GM21360 (cell line): ENCODE results near the gene DTD2.

Experiments used
- ATAC-seq: cut with Tn5 transposase; IDR thresholded peaks from one replicate; pipeline ENCODE4 v1.9.1; 2021; ENCODE audit warnings: mild to moderate bottlenecking, moderate library complexity; ENCODE audit not compliant: unreplicated experiment

DTD2 gene

DNA sequence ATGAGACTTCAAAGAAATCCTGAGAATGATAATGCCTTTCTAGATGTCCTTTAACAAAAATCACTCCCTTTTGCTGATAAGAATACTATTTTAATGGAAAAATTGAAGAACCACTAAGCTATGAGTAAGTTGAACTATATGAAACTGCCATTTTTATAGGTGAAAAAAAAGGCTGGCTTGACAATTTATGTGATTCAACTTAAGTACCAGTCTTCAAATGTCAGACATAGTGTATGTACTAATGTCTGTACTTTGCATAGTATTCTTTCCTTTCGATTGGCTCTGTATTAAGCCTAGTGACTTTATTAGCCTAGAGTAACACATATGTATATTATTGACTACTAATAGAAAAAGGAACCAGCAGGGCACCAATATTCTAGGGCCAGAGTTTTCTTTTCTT, 48.9 kb downstream of the DTD2 start:
- ATAC-seq, result no peak

DNA sequence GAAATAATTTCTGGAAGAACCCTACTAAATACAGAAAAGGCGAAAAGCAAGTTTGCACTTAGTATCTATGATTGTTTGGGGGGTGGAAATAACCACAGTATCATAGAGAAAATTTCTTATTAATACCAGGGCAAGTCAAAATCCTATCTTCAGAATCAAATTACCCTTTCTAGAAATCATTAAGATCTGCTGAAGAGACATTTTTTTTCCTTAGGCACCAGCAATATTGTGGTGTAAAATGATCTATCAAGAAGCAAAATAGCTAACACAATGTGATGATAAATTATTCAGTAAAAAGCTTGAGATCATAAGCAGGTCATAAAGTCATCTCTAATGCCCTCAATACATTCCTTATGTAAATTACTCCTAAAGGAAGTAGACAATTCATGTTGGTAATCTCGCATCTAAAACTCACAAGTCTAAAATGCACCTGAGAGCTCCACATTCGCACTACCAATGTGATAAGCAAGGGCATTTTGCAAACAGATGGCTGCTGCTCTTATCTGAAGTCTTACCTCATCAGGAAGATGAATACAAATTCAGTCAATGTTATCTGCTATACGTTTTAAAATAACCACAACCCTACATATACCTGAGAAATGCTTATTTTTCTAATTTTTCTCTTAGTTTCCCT, 51.6 kb downstream of the DTD2 start:
- ATAC-seq, result no peak

DNA sequence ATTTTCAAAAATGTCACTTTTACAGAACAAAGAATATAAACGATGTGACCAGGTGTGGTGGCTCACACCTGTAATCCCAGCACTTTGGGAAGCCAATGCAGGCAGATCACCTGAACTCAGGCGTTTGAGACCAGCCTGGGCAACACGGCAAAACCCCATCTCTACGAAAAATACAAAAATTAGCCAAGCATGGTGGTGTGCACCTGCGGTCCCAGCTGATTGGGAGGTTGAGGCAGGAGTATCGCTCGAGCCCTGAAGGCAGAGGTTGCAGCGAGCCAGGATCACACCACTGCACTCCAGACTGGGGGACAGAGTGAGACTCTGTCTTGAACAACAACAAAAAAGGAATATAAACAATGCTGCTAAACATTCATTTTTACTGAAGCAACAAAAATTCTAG, 52.2 kb downstream of the DTD2 start:
- ATAC-seq, result no peak

DNA sequence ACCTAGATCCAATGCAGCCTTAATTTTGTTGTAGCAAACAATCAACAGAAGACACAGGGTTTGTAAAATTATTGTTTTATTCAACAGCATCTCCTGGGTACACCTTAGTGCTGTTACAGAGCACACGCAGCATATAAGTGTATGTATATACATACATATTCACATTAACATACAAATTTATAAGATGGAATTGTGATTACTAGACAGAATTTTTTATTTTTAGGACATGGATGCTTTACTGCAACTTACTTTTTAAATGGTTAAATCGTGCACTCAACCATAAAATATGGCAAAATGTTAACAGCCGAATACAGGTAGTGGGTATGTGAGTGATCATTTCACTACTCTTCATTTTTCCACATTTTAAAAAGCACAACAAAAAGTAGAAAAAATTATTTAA, 53.6 kb downstream of the DTD2 start:
- ATAC-seq, result no peak

DNA sequence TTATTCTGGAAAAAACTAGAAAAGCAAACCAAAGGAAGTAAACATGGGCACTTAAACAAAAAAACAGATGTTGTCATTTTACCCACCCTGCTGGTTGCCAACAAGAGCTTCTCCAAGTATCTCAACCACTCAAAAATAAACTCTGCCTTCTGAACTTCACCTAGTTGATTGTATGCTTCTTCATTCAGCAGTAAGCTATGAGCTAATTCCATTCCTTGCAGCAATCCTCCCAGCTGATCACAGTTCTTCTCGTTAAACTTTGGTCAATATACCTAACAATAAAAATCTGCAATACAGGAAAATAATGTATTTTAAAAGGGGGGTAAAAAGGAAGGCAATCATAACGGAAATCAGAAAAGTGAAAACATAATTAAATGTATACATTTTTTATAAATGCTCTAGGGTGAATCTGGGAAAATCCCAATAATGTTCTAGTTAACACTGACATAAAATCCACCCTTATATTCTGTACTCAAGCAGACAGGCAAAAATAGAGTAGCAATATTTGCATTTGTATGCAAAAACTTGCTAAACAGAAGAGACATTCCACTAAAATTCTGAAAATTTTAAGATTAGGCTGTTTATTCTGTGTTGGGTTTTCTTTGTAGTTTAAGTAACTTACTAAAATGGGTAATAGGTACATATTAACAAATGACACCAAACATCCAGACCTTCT, 54.4 kb downstream of the DTD2 start:
- no peak for ATAC-seq

DNA sequence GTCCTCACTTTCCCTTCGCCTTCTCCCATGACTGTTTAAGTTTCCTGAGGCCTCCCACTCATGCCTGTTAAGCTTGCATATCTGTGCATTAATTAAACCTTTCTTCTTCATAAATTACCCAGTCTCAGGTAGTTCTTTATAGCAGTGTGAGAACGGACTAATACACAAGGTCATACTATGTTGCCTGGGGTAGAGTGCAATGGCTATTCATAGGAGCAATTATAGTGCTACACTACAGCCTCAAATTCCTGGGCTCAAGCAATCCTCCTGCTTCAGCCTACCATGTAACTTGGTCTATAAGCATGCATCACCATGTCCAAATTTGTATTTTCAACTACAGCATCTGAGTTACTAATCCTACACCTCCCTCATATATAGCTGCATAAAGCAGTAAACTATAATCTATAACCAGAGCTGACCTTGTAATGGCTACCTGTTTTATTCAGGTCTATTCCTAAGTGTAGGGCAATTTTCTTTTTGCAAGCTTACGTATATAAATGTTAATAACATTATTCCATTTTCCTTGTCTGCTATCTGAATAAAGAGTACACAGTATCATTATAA, 55.9 kb downstream of the DTD2 start:
- no peak for ATAC-seq

DNA sequence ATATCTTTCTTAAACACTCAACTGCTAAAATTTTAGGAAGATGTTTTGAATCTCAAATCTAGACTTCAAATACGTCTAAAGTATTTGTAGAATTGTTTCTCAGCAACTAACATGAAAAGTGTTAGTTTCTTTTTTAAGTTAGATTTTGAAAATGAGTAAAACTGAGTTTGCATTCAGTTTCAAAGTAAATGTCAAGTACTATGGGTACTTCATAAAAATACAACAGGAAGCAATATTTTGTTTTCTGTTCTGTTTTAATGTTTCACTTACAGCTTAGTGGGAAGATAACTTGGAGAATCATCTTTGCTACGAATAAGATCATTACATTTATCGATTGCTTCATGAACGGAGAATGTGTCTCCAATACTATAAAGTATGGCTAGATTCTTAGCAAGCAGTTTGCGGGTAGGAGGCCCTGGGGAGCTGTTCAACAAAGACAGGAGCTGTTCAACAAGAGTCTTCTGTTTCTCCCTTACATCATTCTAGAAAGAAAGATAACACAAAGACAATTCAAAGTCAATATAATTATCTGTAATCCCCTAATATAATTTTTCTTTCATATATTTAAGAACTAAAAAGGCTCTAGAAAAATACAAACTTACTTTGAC, 57.2 kb downstream of the DTD2 start:
- no peak for ATAC-seq
